CD14-positive monocyte (primary cell): Measurements from ENCODE around the gene TICAM1. TPM values are rescaled to one million over a fixed set of nuclear protein-coding genes. Genes with fewer than 3 reads are reported as not detected.
A peak's percentile ranks its signal among the peaks of the same experiment; 100 is the strongest.
"Not testable (repeated sequence)": the region's sequence is repeated elsewhere in the genome, so short reads cannot be mapped to it uniquely, and the experiment has no call there.

Experiments
- DNase-seq, 3 donors: peaks; one replicate each; pipeline ENCODE4 v3.0.0-alpha.2; 2011 to 2022
- H2AFZ ChIP-seq: 2 replicates; pipeline ENCODE4 v1.6.0; 2012; ENCODE audit warnings: mild to moderate bottlenecking, low read depth, low read length, inconsistent platforms; ENCODE audit not compliant: insufficient read depth, poor library complexity, severe bottlenecking
- H3K27ac ChIP-seq, 2 donors: 1 replicate in 1 of 2; 2 replicates in 1 of 2; pipeline ENCODE4 v1.5.1; 2012 to 2013; ENCODE audit warnings: low read length in 2 of 2, control low read depth in 1 of 2, inconsistent platforms in 1 of 2, low read depth in 1 of 2, mild to moderate bottlenecking in 1 of 2
- H3K27me3 ChIP-seq, 2 donors: one replicate each; pipeline versions ENCODE4 v1.6.0 to v1.6.1; 2011 to 2013; ENCODE audit warnings: low read length in 2 of 2; ENCODE audit not compliant: control insufficient read depth in 2 of 2, insufficient read depth in 2 of 2
- H3K36me3 ChIP-seq, 2 donors: replicated peaks in 1 of 2; 1 replicate in 1 of 2; 2 replicates in 1 of 2; pipeline versions ENCODE4 v1.5.1 to v1.6.1; 2012 to 2013; ENCODE audit warnings: low read length in 2 of 2, control low read depth in 1 of 2, inconsistent platforms in 1 of 2, mild to moderate bottlenecking in 1 of 2; ENCODE audit not compliant: insufficient read depth in 2 of 2, control insufficient read depth in 1 of 2
- H3K4me1 ChIP-seq, 2 donors: 1 replicate in 1 of 2; 2 replicates in 1 of 2; pipeline versions ENCODE4 v1.5.1 to v1.6.1; 2012 to 2013; ENCODE audit warnings: low read length in 2 of 2, control low read depth in 1 of 2, inconsistent platforms in 1 of 2, mild to moderate bottlenecking in 1 of 2, moderate library complexity in 1 of 2; ENCODE audit not compliant: insufficient read depth in 2 of 2, control insufficient read depth in 1 of 2
- H3K4me2 ChIP-seq: replicated peaks from 2 replicates; pipeline ENCODE3; 2012; ENCODE audit warnings: low read length, moderate library complexity, mild to moderate bottlenecking; ENCODE audit not compliant: poor library complexity, severe bottlenecking; ENCODE audit errors: extremely low read depth
- H3K4me3 ChIP-seq, 3 experiments: fragments of 200-600 bp in 1 of 3; sonication (generic) in 1 of 3; replicated peaks in 1 of 3; 1 replicate in 2 of 3; 2 replicates in 1 of 3; pipeline ENCODE4 v1.5.1; 2011 to 2013; ENCODE audit warnings: low read length in 3 of 3, mild to moderate bottlenecking in 3 of 3, control low read depth in 2 of 3, low read depth in 2 of 3, inconsistent platforms in 1 of 3, moderate library complexity in 1 of 3
- H3K79me2 ChIP-seq: 2 replicates; pipeline ENCODE4 v1.6.0; 2012; ENCODE audit warnings: mild to moderate bottlenecking, control low read depth, inconsistent platforms, low read length, moderate library complexity; ENCODE audit not compliant: insufficient read depth
- H3K9ac ChIP-seq: 2 replicates; pipeline ENCODE4 v1.6.0; 2017; ENCODE audit warnings: low read length, mild to moderate bottlenecking; ENCODE audit not compliant: insufficient read depth, poor library complexity, severe bottlenecking
- H3K9me3 ChIP-seq, 2 donors: replicated peaks in 1 of 2; 1 replicate in 1 of 2; 2 replicates in 1 of 2; pipeline versions ENCODE4 v1.5.1 to v1.6.1; 2012 to 2013; ENCODE audit warnings: low read length in 2 of 2, control low read depth in 1 of 2; ENCODE audit not compliant: control insufficient read depth in 1 of 2, insufficient read depth in 1 of 2
- H4K20me1 ChIP-seq: 2 replicates; pipeline ENCODE4 v1.6.0; 2012; ENCODE audit warnings: mild to moderate bottlenecking, low read length, control low read depth, moderate library complexity; ENCODE audit not compliant: insufficient read depth
- H3K27ac Mint-ChIP-seq, 7 donors: one replicate each; pipeline ENCODE4 v1.8.0; 2020; ENCODE audit warnings: mild to moderate bottlenecking in 7 of 7, mixed read lengths in 7 of 7, moderate library complexity in 6 of 7, inconsistent platforms in 2 of 7
- H3K27me3 Mint-ChIP-seq, 3 donors: one replicate each; pipeline ENCODE4 v1.8.0; 2021 to 2022; ENCODE audit warnings: low read depth in 3 of 3, mild to moderate bottlenecking in 3 of 3, mixed read lengths in 3 of 3, moderate library complexity in 3 of 3, inconsistent platforms in 1 of 3
- H3K36me3 Mint-ChIP-seq, 2 donors: one replicate each; pipeline ENCODE4 v1.8.0; 2020; ENCODE audit warnings: mixed read lengths in 2 of 2, inconsistent platforms in 1 of 2, mild to moderate bottlenecking in 1 of 2
- H3K4me1 Mint-ChIP-seq: one replicate; pipeline ENCODE4 v1.8.0; 2020; ENCODE audit warnings: mild to moderate bottlenecking, mixed read lengths
- H3K4me3 Mint-ChIP-seq, 2 donors: one replicate each; pipeline ENCODE4 v1.8.0; 2020; ENCODE audit warnings: mild to moderate bottlenecking in 2 of 2, mixed read lengths in 2 of 2, moderate library complexity in 1 of 2
- H3K9me3 Mint-ChIP-seq, 7 donors: one replicate each; pipeline ENCODE4 v1.8.0; 2020 to 2022; ENCODE audit warnings: mixed read lengths in 7 of 7, mild to moderate bottlenecking in 6 of 7, moderate library complexity in 6 of 7, inconsistent platforms in 2 of 7
- WGBS: methylation state at CpG from one replicate; pipeline ENCODE4 v1.1.5; 2013; ENCODE audit warnings: missing lambda C conversion rate; ENCODE audit not compliant: insufficient coverage; 5-methylcytosine and 5-hydroxymethylcytosine counted together
- intact Hi-C, 2 donors: fragments of 100-400 bp; cut with micrococcal nuclease; formaldehyde crosslinking; loops; one replicate each; pipeline versions ENCODE4 v1.15.0 to v1.15.1; 2023
- polyA plus RNA-seq, 3 donors: library from polyadenylated mRNA; depleted of rRNA in 1 of 3; unstranded in 2 of 3; stranded (reverse) in 1 of 3; fragments of 300-500 nt in 2 of 3; fragments of >200 nt in 1 of 3; fragmentation: Illumina TruSeq in 2 of 3; gene quantifications; 1 replicate in 2 of 3; 2 replicates in 1 of 3; pipeline ENCODE4 v1.2.3, GENCODE V29; 2012 to 2021
- TF ChIP-seq, protein P1 (sequence below): fragments of 200-600 bp; IDR thresholded peaks from one replicate; pipeline ENCODE4 v1.8.0; 2022; ENCODE audit warnings: antibody characterized with exemption, mild to moderate bottlenecking

The TICAM1 gene
- polyA plus RNA-seq, 3 donors: 5.9 to 10.7 (median 9.2) TPM

DNA sequence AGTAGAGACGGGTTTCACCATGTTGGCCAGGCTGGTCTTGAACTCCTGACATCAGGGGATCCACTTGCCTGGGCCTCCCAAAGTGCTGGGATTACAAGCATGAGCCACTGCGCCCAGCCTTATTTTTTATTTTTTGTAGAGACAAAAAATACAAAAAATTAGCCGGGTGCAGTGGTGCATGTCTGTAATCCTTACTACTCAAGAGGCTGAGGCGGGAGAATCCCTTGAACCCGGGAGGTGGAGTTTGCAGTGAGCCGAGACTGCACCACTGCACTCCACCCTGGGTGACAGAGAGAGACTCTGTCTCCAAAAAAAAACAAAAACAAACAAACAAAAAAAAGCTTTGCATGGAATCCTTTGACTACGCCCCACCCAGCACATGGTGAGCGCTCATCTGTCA lies 22.0 kb upstream of the TICAM1 start:
- WGBS: 94% methylated on average over 4 of the region's 8 CpGs
- H3K4me1 ChIP-seq, DNase-seq, H3K9ac ChIP-seq, H3K27ac ChIP-seq, H3K4me3 ChIP-seq, H3K9me3 ChIP-seq, H3K79me2 ChIP-seq, H3K27me3 Mint-ChIP-seq, H2AFZ ChIP-seq, H3K4me3 Mint-ChIP-seq, H3K27me3 ChIP-seq, H3K4me2 ChIP-seq, H3K9me3 Mint-ChIP-seq, H3K4me1 Mint-ChIP-seq: not testable (repeated sequence)
- peaks cover 49 to 88% of the 10 kb centered on the region in 2 donors for H3K36me3 Mint-ChIP-seq
- peaks cover 12% of the 10 kb centered on the region for H4K20me1 ChIP-seq
- intact Hi-C loops: loop anchor here (5.0 kb wide), 2 partner anchors 41 to 46 kb away; no protein-coding TSS in a partner anchor
- peak overlapping the region in 2 of 7 donors; percentile 25 to 60 for H3K27ac Mint-ChIP-seq
- peaks cover 63 to 69% of the 10 kb centered on the region in 2 donors for H3K36me3 ChIP-seq

DNA sequence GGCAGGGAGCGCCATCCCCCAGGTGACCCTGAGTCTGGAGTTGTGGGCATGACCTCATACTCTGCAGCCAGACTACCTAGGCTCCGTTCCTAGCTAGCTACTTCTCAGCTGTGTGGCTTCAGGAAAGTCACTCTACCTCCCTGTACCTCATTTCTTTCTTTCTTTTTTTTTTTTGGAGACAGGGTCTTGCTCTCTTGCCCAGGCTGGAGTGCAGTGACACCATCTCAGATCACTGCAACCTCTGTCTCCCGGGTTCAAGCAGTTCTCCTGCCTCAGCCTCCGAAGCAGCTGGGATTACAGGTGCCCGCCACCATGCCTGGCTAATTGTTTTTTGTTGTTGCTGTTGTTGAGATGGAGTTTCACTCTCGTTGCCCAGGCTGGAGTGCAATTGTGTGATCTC lies 21.0 kb upstream of the TICAM1 start:
- intact Hi-C loops: loop anchor here (5.0 kb wide), 2 partner anchors 40 to 45 kb away; no protein-coding TSS in a partner anchor
- Histone ChIP-seq H3K27ac (no peak overlapping the region), H3K4me3 (no peak overlapping the region), H3K9ac (no peak overlapping the region), H2AFZ (no peak overlapping the region), H3K4me1 (no peaks in the 10 kb centered on the region), H3K36me3 (peaks cover 70 to 76% of the 10 kb centered on the region in 2 donors), H3K79me2 (no peaks in the 10 kb centered on the region), H3K9me3 (no peaks in the 10 kb centered on the region), H4K20me1 (peaks cover 12% of the 10 kb centered on the region), H3K4me2 (no peak overlapping the region), H3K27me3 (no peaks in the 10 kb centered on the region)
- H3K27me3 Mint-ChIP-seq: no peaks in the 10 kb centered on the region
- TF ChIP-seq, protein P1, sequence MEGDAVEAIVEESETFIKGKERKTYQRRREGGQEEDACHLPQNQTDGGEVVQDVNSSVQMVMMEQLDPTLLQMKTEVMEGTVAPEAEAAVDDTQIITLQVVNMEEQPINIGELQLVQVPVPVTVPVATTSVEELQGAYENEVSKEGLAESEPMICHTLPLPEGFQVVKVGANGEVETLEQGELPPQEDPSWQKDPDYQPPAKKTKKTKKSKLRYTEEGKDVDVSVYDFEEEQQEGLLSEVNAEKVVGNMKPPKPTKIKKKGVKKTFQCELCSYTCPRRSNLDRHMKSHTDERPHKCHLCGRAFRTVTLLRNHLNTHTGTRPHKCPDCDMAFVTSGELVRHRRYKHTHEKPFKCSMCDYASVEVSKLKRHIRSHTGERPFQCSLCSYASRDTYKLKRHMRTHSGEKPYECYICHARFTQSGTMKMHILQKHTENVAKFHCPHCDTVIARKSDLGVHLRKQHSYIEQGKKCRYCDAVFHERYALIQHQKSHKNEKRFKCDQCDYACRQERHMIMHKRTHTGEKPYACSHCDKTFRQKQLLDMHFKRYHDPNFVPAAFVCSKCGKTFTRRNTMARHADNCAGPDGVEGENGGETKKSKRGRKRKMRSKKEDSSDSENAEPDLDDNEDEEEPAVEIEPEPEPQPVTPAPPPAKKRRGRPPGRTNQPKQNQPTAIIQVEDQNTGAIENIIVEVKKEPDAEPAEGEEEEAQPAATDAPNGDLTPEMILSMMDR: no peak
- H3K4me3 Mint-ChIP-seq: no peak overlapping the region
- H3K36me3 Mint-ChIP-seq: peaks cover 55 to 88% of the 10 kb centered on the region in 2 donors
- DNase-seq: no peak
- H3K9me3 Mint-ChIP-seq: peaks cover 0 to 3% (median 0%) of the 10 kb centered on the region in 7 donors
- peak overlapping the region in 1 of 7 donors; percentile 71 for H3K27ac Mint-ChIP-seq
- WGBS: 100% methylated on average over 2 of the region's 6 CpGs
- H3K4me1 Mint-ChIP-seq: peaks cover 2% of the 10 kb centered on the region
